GM12878 (cell line): Measurements from ENCODE around the gene PRR15L. TPM values are rescaled to one million over a fixed set of nuclear protein-coding genes. Genes with fewer than 3 reads are reported as not detected.

Experiments
- ATAC-seq: fragments of 200-7000 bp; cut with Tn5 transposase; 3 replicates; pipeline ENCODE4 v1.9.1; 2020; ENCODE audit warnings: mild to moderate bottlenecking, moderate library complexity
- BruUV-seq: library from RNA; stranded (reverse); fragments of 400-500 nt; replicated peaks from 2 replicates; lab custom pipeline; 2021; lab: Mats Ljungman, UMichigan
- CTCF ChIA-PET: fragments of 300-600 bp; sonication (Branson Sonifier 250); formaldehyde crosslinking; extraction: SDS; loops from one replicate; lab custom pipeline; 2021; ENCODE audit warnings: inconsistent platforms; lab: Yijun Ruan, JAX
- POLR2A ChIA-PET: fragments of 350-600 bp; formaldehyde crosslinking; extraction: SDS; loops from one replicate; lab custom pipeline; 2021; ENCODE audit warnings: inconsistent platforms; lab: Charles Lee
- RAD21 ChIA-PET: fragments of 300-600 bp; sonication (Branson Sonifier 250); formaldehyde crosslinking; loops from one replicate; lab custom pipeline; 2023; ENCODE audit warnings: antibody characterized with exemption; ENCODE audit not compliant: unreplicated experiment; lab: Charles Lee
- SMC1A ChIA-PET: fragments of 300-600 bp; sonication (Branson Sonifier 250); formaldehyde crosslinking; loops from one replicate; lab custom pipeline; 2023; ENCODE audit not compliant: unreplicated experiment, uncharacterized antibody; lab: Charles Lee
- DNase-seq: peaks from one replicate; pipeline ENCODE4 v3.0.0-alpha.2; 2011; ENCODE audit warnings: low read depth, low spot score
- FAIRE-seq: peaks from 3 replicates; lab custom pipeline; 2011; peaks lifted over from hg19 to GRCh38; lab: Jason Lieb, UNC
- H2AFZ ChIP-seq: 2 replicates; pipeline ENCODE4 v1.6.0; 2011; ENCODE audit warnings: low read depth, low read length, control low read depth; ENCODE audit not compliant: control insufficient read depth
- H3K27ac ChIP-seq: 2 replicates; pipeline ENCODE4 v1.5.1; 2011; ENCODE audit warnings: control low read depth; ENCODE audit not compliant: control insufficient read depth, insufficient read depth
- H3K27me3 ChIP-seq, 2 experiments: replicated peaks in 1 of 2; 2 replicates each; pipeline versions ENCODE4 v1.6.0 to v1.6.1; 2011; ENCODE audit warnings: low read length in 1 of 2; ENCODE audit not compliant: control insufficient read depth in 2 of 2, insufficient read depth in 2 of 2
- H3K36me3 ChIP-seq, 2 experiments: 2 replicates each; pipeline ENCODE4 v1.5.1; 2011; ENCODE audit warnings: low read length in 1 of 2; ENCODE audit not compliant: control insufficient read depth in 2 of 2, insufficient read depth in 2 of 2
- H3K4me1 ChIP-seq: 2 replicates; pipeline ENCODE4 v1.6.1; 2011; ENCODE audit warnings: mild to moderate bottlenecking, low read length, moderate library complexity, mixed read lengths; ENCODE audit not compliant: control insufficient read depth, insufficient read depth
- H3K4me2 ChIP-seq: 2 replicates; pipeline ENCODE4 v1.6.0; 2011; ENCODE audit warnings: control low read depth; ENCODE audit not compliant: control insufficient read depth, insufficient read depth
- H3K4me3 ChIP-seq: fragments of 200-600 bp; sonication (generic); 2 replicates; pipeline ENCODE4 v1.5.1; 2016
- H3K79me2 ChIP-seq: 2 replicates; pipeline ENCODE4 v1.6.0; 2011; ENCODE audit warnings: low read length; ENCODE audit not compliant: control insufficient read depth, insufficient read depth
- H3K9ac ChIP-seq: 2 replicates; pipeline ENCODE4 v1.8.0; 2011; ENCODE audit warnings: low read length, control low read depth, mixed read lengths; ENCODE audit not compliant: control insufficient read depth, insufficient read depth
- H3K9me3 ChIP-seq: replicated peaks from 3 replicates; pipeline ENCODE4 v1.5.1; 2011; ENCODE audit warnings: mild to moderate bottlenecking, low read length; ENCODE audit not compliant: control insufficient read depth, insufficient read depth
- H4K20me1 ChIP-seq: 2 replicates; pipeline ENCODE4 v1.6.0; 2011; ENCODE audit not compliant: control insufficient read depth, insufficient read depth
- ASH2L ChIP-seq: fragments of 300-600, 200-600 bp; sonication (generic); IDR thresholded peaks from 2 replicates; pipeline ENCODE4 v1.6.1; 2017; ENCODE audit warnings: low read depth, mild to moderate bottlenecking, borderline replicate concordance
- BMI1 ChIP-seq: fragments of 450-650 bp; IDR thresholded peaks from 2 replicates; pipeline ENCODE4 v1.6.1; 2016; ENCODE audit warnings: mild to moderate bottlenecking, moderate library complexity, borderline replicate concordance
- CBFB ChIP-seq: IDR thresholded peaks from 2 replicates; pipeline ENCODE4 v1.6.1; 2016; ENCODE audit warnings: antibody characterized with exemption, low read depth
- CBX3 ChIP-seq: fragments of 200-600 bp; sonication (generic); IDR thresholded peaks from 2 replicates; pipeline ENCODE4 v1.6.1; 2016; ENCODE audit warnings: low read depth, borderline replicate concordance
- CHD2 ChIP-seq: IDR thresholded peaks from 2 replicates; pipeline ENCODE4 v1.6.1; 2011; ENCODE audit warnings: low read depth, low read length, improper control_type of control experiment, borderline replicate concordance
- EED ChIP-seq: sonication (generic); IDR thresholded peaks from 2 replicates; pipeline ENCODE4 v1.6.1; 2016; ENCODE audit warnings: antibody characterized with exemption, low read depth
- ESRRA ChIP-seq: IDR thresholded peaks from 2 replicates; pipeline ENCODE4 v1.6.1; 2012; ENCODE audit warnings: mild to moderate bottlenecking, low read length, improper control_type of control experiment
- FOXK2 ChIP-seq: fragments of 450-650 bp; IDR thresholded peaks from 2 replicates; pipeline ENCODE4 v1.6.1; 2017; ENCODE audit warnings: mild to moderate bottlenecking, moderate library complexity
- IKZF2 ChIP-seq, 2 experiments: fragments of 450-650 bp; IDR thresholded peaks; 2 replicates each; pipeline ENCODE4 v1.6.1; 2017; ENCODE audit warnings: mild to moderate bottlenecking in 2 of 2, moderate library complexity in 2 of 2
- KAT2A ChIP-seq: conservative IDR thresholded peaks from 2 replicates; pipeline ENCODE4 v1.6.1; 2011; ENCODE audit warnings: low read depth, low read length; ENCODE audit not compliant: control insufficient read depth
- MYC ChIP-seq: IDR thresholded peaks from 2 replicates; pipeline ENCODE4 v1.6.1; 2011; ENCODE audit warnings: mild to moderate bottlenecking, low read length, moderate library complexity, inconsistent platforms; ENCODE audit not compliant: insufficient read depth, insufficient replicate concordance, insufficient read length, severe bottlenecking
- POLR2AphosphoS2 ChIP-seq: IDR thresholded peaks from 2 replicates; pipeline ENCODE4 v1.6.1; 2011; ENCODE audit warnings: low read depth, mild to moderate bottlenecking, low read length, improper control_type of control experiment, moderate library complexity
- POLR2AphosphoS5 ChIP-seq: IDR thresholded peaks from 2 replicates; pipeline ENCODE4 v1.6.1; 2011; ENCODE audit warnings: mild to moderate bottlenecking, low read length, inconsistent platforms
- SIN3A ChIP-seq: IDR thresholded peaks from 2 replicates; pipeline ENCODE4 v1.6.1; 2012; ENCODE audit warnings: low read depth, low read length, improper control_type of control experiment
- SMAD5 ChIP-seq: IDR thresholded peaks from 2 replicates; pipeline ENCODE4 v1.6.1; 2016; ENCODE audit warnings: antibody characterized with exemption, low read depth
- SRF ChIP-seq, 2 experiments: IDR thresholded peaks; 2 replicates each; pipeline ENCODE4 v1.6.1; 2011; ENCODE audit warnings: low read depth in 2 of 2, low read length in 2 of 2, mild to moderate bottlenecking in 1 of 2, moderate library complexity in 1 of 2
- STAT3 ChIP-seq: IDR thresholded peaks from 2 replicates; pipeline ENCODE4 v1.6.1; 2011; ENCODE audit warnings: low read depth, low read length, improper control_type of control experiment
- TBL1XR1 ChIP-seq: IDR thresholded peaks from 2 replicates; pipeline ENCODE4 v1.6.1; 2012; ENCODE audit warnings: low read depth, low read length, improper control_type of control experiment
- WGBS: methylation state at CpG from one replicate; pipeline ENCODE4 v1.1.6; 2016; ENCODE audit warnings: low lambda C conversion rate; ENCODE audit not compliant: insufficient replicate concordance, insufficient coverage; ENCODE audit errors: missing lambda C conversion rate; 5-methylcytosine and 5-hydroxymethylcytosine counted together
- in situ Hi-C: fragments of 300-500 bp; cut with MboI; formaldehyde crosslinking; loops from 9 replicates; pipeline ENCODE4 v1.14.3; 2018; ENCODE audit warnings: mixed read lengths
- intact Hi-C: fragments of 100-400 bp; cut with micrococcal nuclease; formaldehyde crosslinking; loops from one replicate; pipeline ENCODE4 v1.14.2; 2022; ENCODE audit not compliant: unreplicated experiment
- polyA plus RNA-seq, 11 experiments: library from polyadenylated mRNA; depleted of rRNA in 4 of 11; unstranded in 6 of 11; stranded (reverse) in 5 of 11; fragments of >200 nt; fragmentation: Nextera tagmentation in 4 of 11; fragmentation: Illumina TruSeq in 1 of 11; extraction: Ambion mirVana in 4 of 11; extraction: Trizol in 1 of 11; gene quantifications; 1 replicate in 1 of 11; 2 replicates in 10 of 11; pipeline versions ENCODE4 v1.2.1 to v1.2.3, GENCODE V29; 2011 to 2016; ENCODE audit warnings: inconsistent platforms in 2 of 11, missing spikeins in 2 of 11, low read depth in 1 of 11
- total RNA-seq, 4 experiments: library from RNA; depleted of rRNA in 3 of 4; stranded (reverse); fragments of >200 nt in 3 of 4; fragmentation: Illumina TruSeq in 1 of 4; extraction: Trizol in 1 of 4; gene quantifications; 2 replicates each; pipeline versions ENCODE4 v1.2.1 to v1.2.3, GENCODE V29; 2013 to 2021
- TF ChIP-seq, protein P1 (sequence below): IDR thresholded peaks from 2 replicates; pipeline ENCODE4 v1.6.1; 2012; ENCODE audit warnings: low read length, inconsistent platforms
- TF ChIP-seq, protein P2 (sequence below): fragments of 450-650 bp; IDR thresholded peaks from 2 replicates; pipeline ENCODE4 v1.6.1; 2016; ENCODE audit warnings: mild to moderate bottlenecking

Gene PRR15L
- total and polyA plus RNA-seq, 10 of the 15 experiments (the other 5 are each of a cell fraction or from before 2014, with no cell fraction given): 0.11 to 0.18 TPM; not detected in 8

DNA sequence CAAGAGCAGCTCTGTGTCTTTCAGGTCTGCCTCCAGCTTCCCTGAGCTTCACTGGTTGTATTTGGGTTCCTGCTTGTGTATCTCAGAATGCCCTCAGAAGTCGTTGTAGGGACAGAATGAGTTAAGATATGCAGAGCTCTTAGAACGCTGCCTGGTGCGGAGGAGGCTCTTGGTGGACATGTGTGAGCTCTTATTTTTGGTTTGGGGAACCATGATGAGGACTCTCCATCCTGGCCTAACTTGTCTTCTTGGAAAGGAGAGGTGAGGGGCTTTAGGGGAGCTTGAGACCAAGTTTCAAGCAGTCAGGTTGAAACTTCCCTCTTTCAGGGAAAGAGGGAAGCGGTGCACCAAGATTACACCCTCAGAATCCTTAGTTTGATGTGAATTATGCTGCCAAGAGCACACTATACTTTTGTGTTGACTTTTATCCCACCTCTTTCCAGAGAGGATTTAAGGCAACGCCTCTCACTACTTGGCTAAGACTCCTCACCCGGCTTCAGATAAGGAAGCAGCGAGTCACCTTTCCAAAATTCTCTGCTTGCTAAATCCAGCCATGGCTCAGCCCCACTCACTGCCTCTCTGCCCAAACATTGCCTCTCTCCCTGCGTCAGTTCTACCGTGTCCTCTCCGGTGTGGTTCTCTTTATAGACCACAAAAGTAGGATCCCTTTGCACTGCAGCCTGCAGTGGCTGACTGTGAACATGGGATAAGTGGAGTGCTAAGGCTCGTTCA, 26.0 kb upstream of the PRR15L start:
- RAD21 ChIA-PET: interaction anchor here (0.8 to 1.8 kb wide), 3 partner anchors 12 to 42 kb away, joined by 3 to 6 read pairs (median 4); no protein-coding TSS in a partner anchor
- Histone ChIP-seq H3K4me3 (no peak overlapping the region), H3K4me1 (peaks cover under 1% of the 10 kb centered on the region), H3K36me3 (peaks cover 16 to 33% of the 10 kb centered on the region in 2 experiments; a peak in 3 of 4 replicates), H3K9ac (no peak overlapping the region), H3K27me3 (no peaks in the 10 kb centered on the region), H4K20me1 (no peaks in the 10 kb centered on the region), H3K79me2 (no peaks in the 10 kb centered on the region), H3K27ac (no peak overlapping the region), H2AFZ (no peak overlapping the region), H3K4me2 (no peak overlapping the region), H3K9me3 (no peaks in the 10 kb centered on the region)
- CTCF ChIA-PET: interaction anchor here (1.3 to 12.3 kb wide), 2 partner anchors 13 to 33 kb away, joined by 4 to 454 read pairs; partner anchors contain the start of gene CDK5RAP3
- intact Hi-C loops (no loop called here), in situ Hi-C loops (loop anchor here (5.0 kb wide), 1 partner anchor 34 kb away; no protein-coding TSS in a partner anchor)
- no peak for DNase-seq
- POLR2A ChIA-PET: interaction anchor here (0.6 to 0.9 kb wide), 4 partner anchors 9 to 57 kb away, joined by 3 read pairs; partner anchors contain the start of gene CDK5RAP3
- TF ChIP-seq SRF (IDR thresholded peaks at IDR 0.05; ENCODE audit: low read depth in 2 of 2, low read length in 2 of 2) (no peak), KAT2A (no peak), CHD2 (no peak), FOXK2 (no peak), POLR2AphosphoS5 (no peak), SIN3A (no peak), ASH2L (no peak), CBX3 (no peak), EED (no peak), ESRRA (no peak), SMAD5 (no peak), POLR2AphosphoS2 (no peak), MYC (no peak), IKZF2 (IDR thresholded peaks at IDR 0.05) (no peak), BMI1 (no peak), TBL1XR1 (no peak), STAT3 (no peak), CBFB (no peak)
- TF ChIP-seq, protein P1, sequence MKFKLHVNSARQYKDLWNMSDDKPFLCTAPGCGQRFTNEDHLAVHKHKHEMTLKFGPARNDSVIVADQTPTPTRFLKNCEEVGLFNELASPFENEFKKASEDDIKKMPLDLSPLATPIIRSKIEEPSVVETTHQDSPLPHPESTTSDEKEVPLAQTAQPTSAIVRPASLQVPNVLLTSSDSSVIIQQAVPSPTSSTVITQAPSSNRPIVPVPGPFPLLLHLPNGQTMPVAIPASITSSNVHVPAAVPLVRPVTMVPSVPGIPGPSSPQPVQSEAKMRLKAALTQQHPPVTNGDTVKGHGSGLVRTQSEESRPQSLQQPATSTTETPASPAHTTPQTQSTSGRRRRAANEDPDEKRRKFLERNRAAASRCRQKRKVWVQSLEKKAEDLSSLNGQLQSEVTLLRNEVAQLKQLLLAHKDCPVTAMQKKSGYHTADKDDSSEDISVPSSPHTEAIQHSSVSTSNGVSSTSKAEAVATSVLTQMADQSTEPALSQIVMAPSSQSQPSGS: no peak
- TF ChIP-seq, protein P2, sequence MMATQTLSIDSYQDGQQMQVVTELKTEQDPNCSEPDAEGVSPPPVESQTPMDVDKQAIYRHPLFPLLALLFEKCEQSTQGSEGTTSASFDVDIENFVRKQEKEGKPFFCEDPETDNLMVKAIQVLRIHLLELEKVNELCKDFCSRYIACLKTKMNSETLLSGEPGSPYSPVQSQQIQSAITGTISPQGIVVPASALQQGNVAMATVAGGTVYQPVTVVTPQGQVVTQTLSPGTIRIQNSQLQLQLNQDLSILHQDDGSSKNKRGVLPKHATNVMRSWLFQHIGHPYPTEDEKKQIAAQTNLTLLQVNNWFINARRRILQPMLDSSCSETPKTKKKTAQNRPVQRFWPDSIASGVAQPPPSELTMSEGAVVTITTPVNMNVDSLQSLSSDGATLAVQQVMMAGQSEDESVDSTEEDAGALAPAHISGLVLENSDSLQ: no peak
- no TSS peak for BruUV-seq
- SMC1A ChIA-PET: interaction anchor here (2.9 to 17.2 kb wide), 2 partner anchors 28 to 34 kb away, joined by 8 to 332 read pairs; no protein-coding TSS in a partner anchor
- no peak for ATAC-seq
- 98% methylated on average over 11 of the region's 11 CpGs for WGBS
- no peak for FAIRE-seq
